IMR-90 (cell line): ENCODE data around the gene FAM117B. TPM values are rescaled to one million over a fixed set of nuclear protein-coding genes. Genes with fewer than 3 reads are reported as not detected.

Source experiments
- ATAC-seq: fragments of 200-7000 bp; cut with Tn5 transposase; 2 replicates; pipeline ENCODE4 v1.9.1; 2020; ENCODE audit warnings: low read depth, mild to moderate bottlenecking, moderate library complexity
- BruUV-seq: library from RNA; stranded (reverse); fragments of 400-500 nt; replicated peaks from 2 replicates; lab custom pipeline; 2021; lab: Mats Ljungman, UMichigan
- CTCF ChIA-PET: fragments of 300-600 bp; formaldehyde crosslinking; extraction: SDS; loops from one replicate; lab custom pipeline; 2021; ENCODE audit warnings: antibody characterized with exemption; lab: Yijun Ruan, JAX
- POLR2A ChIA-PET: fragments of 300-600 bp; sonication (Branson Sonifier 250); formaldehyde crosslinking; loops from one replicate; lab custom pipeline; 2022; ENCODE audit warnings: antibody characterized with exemption; ENCODE audit not compliant: unreplicated experiment; lab: Charles Lee
- DNase-seq: peaks from one replicate; pipeline ENCODE4 v3.0.0; 2013
- H2AFZ ChIP-seq: replicated peaks from 2 replicates; pipeline ENCODE3; 2013; ENCODE audit warnings: low read length, mild to moderate bottlenecking; ENCODE audit not compliant: poor library complexity
- H2AK5ac ChIP-seq: 2 replicates; pipeline ENCODE4 v1.6.1; 2013; ENCODE audit warnings: low read depth, low read length, inconsistent platforms
- H2AK9ac ChIP-seq: replicated peaks from 2 replicates; pipeline ENCODE3; 2013; ENCODE audit warnings: mild to moderate bottlenecking, low read depth, low read length, moderate library complexity; ENCODE audit not compliant: poor library complexity
- H2BK120ac ChIP-seq: 2 replicates; pipeline ENCODE4 v1.6.1; 2013; ENCODE audit warnings: low read depth, low read length, inconsistent platforms
- H2BK15ac ChIP-seq: 3 replicates; pipeline ENCODE4 v1.6.1; 2013; ENCODE audit warnings: low read depth, low read length, inconsistent platforms
- H2BK20ac ChIP-seq: 2 replicates; pipeline ENCODE4 v1.6.1; 2013; ENCODE audit warnings: low read depth, mild to moderate bottlenecking, inconsistent platforms, low read length, moderate library complexity
- H2BK5ac ChIP-seq: 2 replicates; pipeline ENCODE4 v1.6.1; 2013; ENCODE audit warnings: mild to moderate bottlenecking, low read depth, low read length, inconsistent platforms; ENCODE audit not compliant: poor library complexity, severe bottlenecking
- H3K14ac ChIP-seq: replicated peaks from 2 replicates; pipeline ENCODE4 v1.6.1; 2013; ENCODE audit warnings: low read depth, low read length, inconsistent platforms
- H3K18ac ChIP-seq: 2 replicates; pipeline ENCODE4 v1.6.1; 2013; ENCODE audit warnings: low read depth, low read length, control low read depth
- H3K23ac ChIP-seq: 2 replicates; pipeline ENCODE4 v1.6.1; 2013; ENCODE audit warnings: low read depth, low read length, inconsistent platforms
- H3K27ac ChIP-seq: 2 replicates; pipeline ENCODE4 v1.5.1; 2013; ENCODE audit warnings: mild to moderate bottlenecking, control low read depth, low read length; ENCODE audit not compliant: insufficient read depth
- H3K27me3 ChIP-seq: 2 replicates; pipeline ENCODE4 v1.6.1; 2013; ENCODE audit warnings: low read length; ENCODE audit not compliant: control insufficient read depth, insufficient read depth
- H3K36me3 ChIP-seq: 2 replicates; pipeline ENCODE4 v1.6.1; 2013; ENCODE audit warnings: low read length, mixed read lengths; ENCODE audit not compliant: control insufficient read depth, insufficient read depth
- H3K4ac ChIP-seq: 2 replicates; pipeline ENCODE4 v1.6.1; 2013; ENCODE audit warnings: low read depth, low read length, inconsistent platforms
- H3K4me1 ChIP-seq: 2 replicates; pipeline ENCODE4 v1.6.1; 2013; ENCODE audit warnings: low read length, mixed read lengths; ENCODE audit not compliant: control insufficient read depth, insufficient read depth
- H3K4me2 ChIP-seq: 2 replicates; pipeline ENCODE4 v1.6.1; 2013; ENCODE audit warnings: low read depth, mild to moderate bottlenecking, control low read depth, low read length, moderate library complexity
- H3K4me3 ChIP-seq: 2 replicates; pipeline ENCODE4 v1.5.1; 2013; ENCODE audit warnings: low read depth, mild to moderate bottlenecking, control low read depth, low read length, moderate library complexity; ENCODE audit not compliant: insufficient read depth
- H3K56ac ChIP-seq: 2 replicates; pipeline ENCODE4 v1.6.1; 2013; ENCODE audit warnings: low read length, inconsistent platforms; ENCODE audit not compliant: insufficient read depth; ENCODE audit errors: extremely low read depth
- H3K79me1 ChIP-seq, 2 experiments: 2 replicates each; pipeline ENCODE4 v1.6.1; 2013; ENCODE audit warnings: low read length in 2 of 2, inconsistent platforms in 1 of 2, low read depth in 1 of 2
- H3K9ac ChIP-seq: 2 replicates; pipeline ENCODE4 v1.6.1; 2013; ENCODE audit warnings: low read depth, low read length, control low read depth
- H3K9me1 ChIP-seq: 2 replicates; pipeline ENCODE4 v1.6.1; 2013; ENCODE audit warnings: low read length, inconsistent platforms; ENCODE audit not compliant: insufficient read depth
- H3K9me3 ChIP-seq: 2 replicates; pipeline ENCODE4 v1.6.1; 2013; ENCODE audit warnings: low read length; ENCODE audit not compliant: control insufficient read depth, insufficient read depth
- H4K20me1 ChIP-seq: 2 replicates; pipeline ENCODE4 v1.6.1; 2013; ENCODE audit warnings: low read length, inconsistent platforms; ENCODE audit not compliant: insufficient read depth
- H4K5ac ChIP-seq: 2 replicates; pipeline ENCODE4 v1.6.1; 2013; ENCODE audit warnings: mild to moderate bottlenecking, low read depth, low read length, control low read depth
- H4K8ac ChIP-seq, 2 experiments: 2 replicates each; pipeline ENCODE4 v1.6.1; 2013; ENCODE audit warnings: low read depth in 2 of 2, low read length in 2 of 2, control low read depth in 1 of 2, inconsistent platforms in 1 of 2
- H4K91ac ChIP-seq: 2 replicates; pipeline ENCODE4 v1.6.1; 2013; ENCODE audit warnings: low read depth, low read length, inconsistent platforms; ENCODE audit not compliant: insufficient read depth
- BHLHE40 ChIP-seq: fragments of 150-350 bp; IDR thresholded peaks from 2 replicates; pipeline ENCODE4 v1.6.1; 2016; ENCODE audit warnings: mild to moderate bottlenecking, low read depth, low read length
- CEBPB ChIP-seq: IDR thresholded peaks from 2 replicates; pipeline ENCODE4 v1.6.1; 2012; ENCODE audit warnings: low read depth, low read length, improper control_type of control experiment
- CHD1 ChIP-seq: IDR thresholded peaks from 2 replicates; pipeline ENCODE4 v1.6.1; 2012; ENCODE audit warnings: low read depth, low read length, improper control_type of control experiment
- CTCF ChIP-seq: conservative IDR thresholded peaks from 2 replicates; pipeline ENCODE4 v1.5.1; 2012; ENCODE audit warnings: mild to moderate bottlenecking, low read depth, low read length, improper control_type of control experiment
- ELK1 ChIP-seq: fragments of 150-350 bp; IDR thresholded peaks from 2 replicates; pipeline ENCODE4 v1.6.1; 2016; ENCODE audit warnings: low read depth, mild to moderate bottlenecking, low read length, moderate library complexity, borderline replicate concordance
- FOS ChIP-seq: fragments of 150-350 bp; IDR thresholded peaks from 2 replicates; pipeline ENCODE4 v1.6.1; 2016; ENCODE audit warnings: low read depth, low read length
- MAFK ChIP-seq: IDR thresholded peaks from 2 replicates; pipeline ENCODE4 v1.6.1; 2012; ENCODE audit warnings: low read depth, low read length, improper control_type of control experiment
- MAZ ChIP-seq: IDR thresholded peaks from 2 replicates; pipeline ENCODE4 v1.6.1; 2012; ENCODE audit warnings: low read depth, mild to moderate bottlenecking, low read length, improper control_type of control experiment, moderate library complexity, borderline replicate concordance
- MXI1 ChIP-seq: IDR thresholded peaks from 2 replicates; pipeline ENCODE4 v1.6.1; 2012; ENCODE audit warnings: low read depth, mild to moderate bottlenecking, low read length, moderate library complexity, borderline replicate concordance
- NFE2L2 ChIP-seq: fragments of 150-350 bp; IDR thresholded peaks from 2 replicates; pipeline ENCODE4 v1.6.1; 2016; ENCODE audit warnings: low read depth, mild to moderate bottlenecking, low read length
- POLR2A ChIP-seq: IDR thresholded peaks from 2 replicates; pipeline ENCODE4 v1.6.1; 2012; ENCODE audit warnings: mild to moderate bottlenecking, low read depth, low read length
- RAD21 ChIP-seq: IDR thresholded peaks from 2 replicates; pipeline ENCODE4 v1.6.1; 2012; ENCODE audit warnings: low read length, improper control_type of control experiment
- RCOR1 ChIP-seq: IDR thresholded peaks from 2 replicates; pipeline ENCODE4 v1.6.1; 2012; ENCODE audit warnings: mild to moderate bottlenecking, low read length, improper control_type of control experiment; ENCODE audit not compliant: insufficient replicate concordance
- RFX5 ChIP-seq: IDR thresholded peaks from 2 replicates; pipeline ENCODE4 v1.8.0; 2012; ENCODE audit warnings: low read depth, mild to moderate bottlenecking, low read length, moderate library complexity
- SMC3 ChIP-seq: fragments of 150-350 bp; IDR thresholded peaks from 2 replicates; pipeline ENCODE4 v1.6.1; 2016; ENCODE audit warnings: low read depth, mild to moderate bottlenecking, antibody characterized with exemption, low read length, moderate library complexity
- USF2 ChIP-seq: fragments of 150-350 bp; IDR thresholded peaks from 2 replicates; pipeline ENCODE4 v1.6.1; 2017; ENCODE audit warnings: mild to moderate bottlenecking, antibody characterized with exemption, low read length, low read depth
- WGBS, 2 experiments: methylation state at CpG; one replicate each; pipeline versions ENCODE4 v1.1.5 to v1.1.7; 2013; ENCODE audit warnings: missing lambda C conversion rate in 2 of 2; ENCODE audit not compliant: insufficient read length in 1 of 2; ENCODE audit errors: extremely low coverage in 2 of 2; 5-methylcytosine and 5-hydroxymethylcytosine counted together
- dilution Hi-C: fragments of 300-500 bp; cut with HindIII; formaldehyde crosslinking; loops from one replicate; pipeline ENCODE4 v1.14.3; 2018; ENCODE audit warnings: low sequenced_read_pairs; ENCODE audit not compliant: unreplicated experiment
- in situ Hi-C: fragments of 300-500 bp; cut with MboI; formaldehyde crosslinking; loops from 3 replicates; pipeline ENCODE4 v1.14.3; 2019; ENCODE audit warnings: low sequenced_read_pairs, inconsistent platforms, mixed read lengths
- intact Hi-C: fragments of 100-400 bp; cut with micrococcal nuclease; formaldehyde crosslinking; loops from 2 replicates; pipeline ENCODE4 v1.10.0; 2022
- polyA plus RNA-seq, 3 experiments: library from polyadenylated mRNA; depleted of rRNA; stranded (reverse); fragments of >200 nt; gene quantifications; 2 replicates each; pipeline ENCODE4 v1.2.3, GENCODE V29; 2012; ENCODE audit warnings: low replicate concordance in 1 of 3
- total RNA-seq: library from RNA; depleted of rRNA; stranded (reverse); fragments of >200 nt; gene quantifications from 2 replicates; pipeline ENCODE4 v1.2.3, GENCODE V29; 2012

Gene FAM117B
- total and polyA plus RNA-seq, 2 of the 4 experiments (the other 2 are of a cell fraction): 0.54 to 0.79 TPM

- H3K9ac ChIP-seq: no peak overlapping the region
- DNase-seq (no peak), ATAC-seq (no peak)
- H3K4me1 ChIP-seq: peaks cover 2% of the 10 kb centered on the region; the same call in 1 of the 2 replicates
- H2AK9ac ChIP-seq: no peak overlapping the region
- no peak overlapping the region for H2AK5ac ChIP-seq
- ChIA-PET CTCF (no interaction called here), POLR2A (interaction anchor here (0.6 kb wide), 1 partner anchor 12 kb away, joined by 3 read pairs; no protein-coding TSS in a partner anchor)
- intact Hi-C loops (no loop called here), dilution Hi-C loops (no loop called here), in situ Hi-C loops (no loop called here)
- H3K27ac ChIP-seq: no peak overlapping the region
- no peak overlapping the region for H3K4me2 ChIP-seq
- H4K8ac ChIP-seq: no peak overlapping the region
- H3K36me3 ChIP-seq: peaks cover 2% of the 10 kb centered on the region
- no CpG with 5 or more reads among the region's 2 CpGs for WGBS, 2 experiments
- H3K79me1 ChIP-seq: no peaks in the 10 kb centered on the region
- no peak overlapping the region for H2BK20ac ChIP-seq
- no peak overlapping the region for H3K18ac ChIP-seq
- H4K20me1 ChIP-seq: no peaks in the 10 kb centered on the region
- no peak overlapping the region for H3K4me3 ChIP-seq
- H3K4ac ChIP-seq: no peak overlapping the region
- no peaks in the 10 kb centered on the region for H3K9me1 ChIP-seq
- no peak overlapping the region for H3K23ac ChIP-seq
- H3K56ac ChIP-seq: no peak overlapping the region
- H4K5ac ChIP-seq: no peak overlapping the region
- no peak overlapping the region for H2BK120ac ChIP-seq
- H3K14ac ChIP-seq: no peak overlapping the region
- no peak overlapping the region for H4K91ac ChIP-seq
- TF ChIP-seq CEBPB (no peak), RAD21 (no peak), CTCF (no peak), ELK1 (no peak), CHD1 (no peak), RCOR1 (no peak), RFX5 (no peak), BHLHE40 (no peak), NFE2L2 (no peak), MAZ (no peak), FOS (no peak), MAFK (no peak), MXI1 (no peak), USF2 (no peak), POLR2A (no peak), SMC3 (no peak)
- no peaks in the 10 kb centered on the region for H3K27me3 ChIP-seq
- no peak overlapping the region for H2AFZ ChIP-seq
- H2BK5ac ChIP-seq: no peak overlapping the region
- H2BK15ac ChIP-seq: no peak overlapping the region
- H3K9me3 ChIP-seq: no peaks in the 10 kb centered on the region
- no TSS peak for BruUV-seq
Observed at GRCh38 chr2:202752071-202752470, 117.3 kb downstream of the FAM117B start.
